ENCODE results near the gene GPR143.

DNA sequence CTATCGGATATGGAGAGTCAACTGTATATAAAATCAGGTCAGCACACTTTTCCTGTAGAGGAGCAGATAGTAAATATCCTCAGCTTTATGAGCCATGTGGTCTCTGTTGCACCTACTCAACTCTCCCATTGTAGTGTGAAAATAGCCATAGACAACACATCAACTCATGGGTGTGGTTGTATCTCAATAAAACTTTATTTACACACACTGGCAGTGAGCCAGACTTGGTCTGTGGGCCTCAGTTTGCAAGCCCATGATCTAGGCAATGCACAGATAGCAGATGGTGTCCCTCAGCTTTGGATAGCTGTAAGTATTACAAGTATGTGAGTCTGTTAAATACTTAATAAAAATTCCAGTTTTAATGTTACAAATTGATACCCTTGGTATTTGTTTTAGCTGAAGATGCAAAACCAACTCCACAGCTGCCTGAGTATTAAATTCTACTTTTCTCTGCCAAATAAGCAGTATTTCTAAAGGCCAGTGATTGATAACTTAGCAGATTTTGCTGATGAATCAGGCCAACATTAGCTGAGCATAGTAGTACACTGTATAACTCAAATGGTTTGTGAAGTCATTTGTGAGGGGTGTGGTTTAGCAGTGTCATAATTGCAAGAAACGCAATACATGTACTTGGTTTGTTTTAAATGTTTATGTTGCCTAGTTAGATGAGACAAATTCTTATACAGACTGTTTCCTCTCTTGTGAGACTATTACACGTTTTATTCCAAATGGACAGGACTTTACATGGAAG lies 87.3 kb downstream of the GPR143 start:
- no peak for TF ChIP-seq POLR2A (IDR thresholded peaks at IDR 0.05)
- TF ChIP-seq, protein P1, sequence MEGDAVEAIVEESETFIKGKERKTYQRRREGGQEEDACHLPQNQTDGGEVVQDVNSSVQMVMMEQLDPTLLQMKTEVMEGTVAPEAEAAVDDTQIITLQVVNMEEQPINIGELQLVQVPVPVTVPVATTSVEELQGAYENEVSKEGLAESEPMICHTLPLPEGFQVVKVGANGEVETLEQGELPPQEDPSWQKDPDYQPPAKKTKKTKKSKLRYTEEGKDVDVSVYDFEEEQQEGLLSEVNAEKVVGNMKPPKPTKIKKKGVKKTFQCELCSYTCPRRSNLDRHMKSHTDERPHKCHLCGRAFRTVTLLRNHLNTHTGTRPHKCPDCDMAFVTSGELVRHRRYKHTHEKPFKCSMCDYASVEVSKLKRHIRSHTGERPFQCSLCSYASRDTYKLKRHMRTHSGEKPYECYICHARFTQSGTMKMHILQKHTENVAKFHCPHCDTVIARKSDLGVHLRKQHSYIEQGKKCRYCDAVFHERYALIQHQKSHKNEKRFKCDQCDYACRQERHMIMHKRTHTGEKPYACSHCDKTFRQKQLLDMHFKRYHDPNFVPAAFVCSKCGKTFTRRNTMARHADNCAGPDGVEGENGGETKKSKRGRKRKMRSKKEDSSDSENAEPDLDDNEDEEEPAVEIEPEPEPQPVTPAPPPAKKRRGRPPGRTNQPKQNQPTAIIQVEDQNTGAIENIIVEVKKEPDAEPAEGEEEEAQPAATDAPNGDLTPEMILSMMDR (IDR thresholded peaks at IDR 0.05), result no peak
